HG03469 (cell line): ENCODE data around the gene KIF6.

ENCODE experiments used
- ATAC-seq: cut with Tn5 transposase; IDR thresholded peaks from one replicate; pipeline ENCODE4 v1.9.1; 2021; ENCODE audit warnings: mild to moderate bottlenecking, moderate library complexity, moderate number of reproducible peaks; ENCODE audit not compliant: unreplicated experiment

The KIF6 gene

GRCh38 chr6:39453956-39454524, 271.2 kb downstream of the KIF6 start:
- ATAC-seq, result no peak

GRCh38 chr6:39453241-39453640, 272.0 kb downstream of the KIF6 start:
- no peak for ATAC-seq

GRCh38 chr6:39452306-39453145, 272.7 kb downstream of the KIF6 start:
- ATAC-seq, result no peak

- no peak for ATAC-seq
Measured at GRCh38 chr6:39451831-39452230, 273.4 kb downstream of the KIF6 start.

GRCh38 chr6:39449022-39449421, 276.2 kb downstream of the KIF6 start:
- no peak for ATAC-seq

GRCh38 chr6:39446909-39447308, 278.3 kb downstream of the KIF6 start:
- no peak for ATAC-seq

- ATAC-seq, result no peak
Measured at GRCh38 chr6:39445667-39446066, 279.5 kb downstream of the KIF6 start.

- no peak for ATAC-seq
Measured at GRCh38 chr6:39444479-39445019, 280.7 kb downstream of the KIF6 start.

GRCh38 chr6:39441986-39442385, 283.2 kb downstream of the KIF6 start:
- no peak for ATAC-seq

- no peak for ATAC-seq
Measured at GRCh38 chr6:39441301-39441700, 283.9 kb downstream of the KIF6 start.

GRCh38 chr6:39440039-39440426, 285.2 kb downstream of the KIF6 start:
- no peak for ATAC-seq

- no peak for ATAC-seq
Measured at GRCh38 chr6:39439342-39440038, 285.7 kb downstream of the KIF6 start.

GRCh38 chr6:39433630-39434029, 291.6 kb downstream of the KIF6 start:
- ATAC-seq, result no peak

- no peak for ATAC-seq
Measured at GRCh38 chr6:39432330-39433025, 292.7 kb downstream of the KIF6 start.

- no peak for ATAC-seq
Measured at GRCh38 chr6:39430871-39431523, 294.2 kb downstream of the KIF6 start.

- no peak for ATAC-seq
Measured at GRCh38 chr6:39430446-39430845, 294.8 kb downstream of the KIF6 start.

- ATAC-seq, result no peak
Measured at GRCh38 chr6:39428816-39429215, 296.4 kb downstream of the KIF6 start.

- ATAC-seq, result no peak
Measured at GRCh38 chr6:39428152-39428551, 297.1 kb downstream of the KIF6 start.

GRCh38 chr6:39426073-39426456, 299.1 kb downstream of the KIF6 start:
- ATAC-seq, result no peak

GRCh38 chr6:39425346-39426072, 299.7 kb downstream of the KIF6 start:
- ATAC-seq, result no peak
